Gastroesophageal sphincter (tissue), 4 donors: ENCODE results near the gene POU2AF1. TPM values are rescaled to one million over a fixed set of nuclear protein-coding genes. Genes with fewer than 3 reads are reported as not detected.
"Not testable (repeated sequence)": the region's sequence is repeated elsewhere in the genome, so short reads cannot be mapped to it uniquely, and the experiment has no call there.

Source experiments
- ATAC-seq: fragments of 150-250 bp; one replicate; pipeline ENCODE4 v1.9.1; 2016; ENCODE audit warnings: mild to moderate bottlenecking, moderate library complexity
- H3K27ac ChIP-seq, 4 donors: fragments of 200-600 bp; sonication (generic) in 3 of 4; 1 replicate in 3 of 4; 2 replicates in 1 of 4; pipeline ENCODE4 v1.5.1; 2016 to 2019
- H3K27me3 ChIP-seq: fragments of 200-600 bp; sonication (generic); one replicate; pipeline ENCODE4 v1.5.1; 2019
- H3K36me3 ChIP-seq, 2 donors: fragments of 200-600 bp; sonication (generic); one replicate each; pipeline ENCODE4 v1.5.1; 2019; ENCODE audit warnings: control low read depth in 1 of 2
- H3K4me1 ChIP-seq, 3 donors: fragments of 200-600 bp; sonication (generic); 1 replicate in 2 of 3; 2 replicates in 1 of 3; pipeline ENCODE4 v1.5.1; 2016 to 2019; ENCODE audit warnings: control low read depth in 2 of 3
- H3K4me3 ChIP-seq, 2 donors: fragments of 200-600 bp; sonication (generic); one replicate each; pipeline ENCODE4 v1.5.1; 2019; ENCODE audit warnings: mild to moderate bottlenecking in 1 of 2, moderate library complexity in 1 of 2
- H3K9me3 ChIP-seq, 3 donors: fragments of 200-600 bp; sonication (generic); one replicate each; pipeline ENCODE4 v1.5.1; 2017 to 2019; ENCODE audit warnings: control low read depth in 2 of 3
- CTCF ChIP-seq, 4 experiments: fragments of 200-600 bp in 2 of 4; fragments of 450-650 bp in 2 of 4; sonication (generic) in 1 of 4; IDR thresholded peaks; one replicate each; pipeline ENCODE4 v1.5.1; 2017 to 2019; ENCODE audit warnings: antibody characterized with exemption in 4 of 4, mild to moderate bottlenecking in 2 of 4, moderate library complexity in 2 of 4
- EP300 ChIP-seq: sonication (generic); formaldehyde crosslinking; IDR thresholded peaks from one replicate; pipeline ENCODE4 v1.6.1; 2017; ENCODE audit warnings: antibody characterized with exemption, mild to moderate bottlenecking
- POLR2A ChIP-seq, 2 donors: fragments of 450-650 bp; IDR thresholded peaks; one replicate each; pipeline ENCODE4 v1.6.1; 2017; ENCODE audit warnings: antibody characterized with exemption in 2 of 2, mild to moderate bottlenecking in 2 of 2, moderate library complexity in 1 of 2
- POLR2AphosphoS5 ChIP-seq: sonication (generic); formaldehyde crosslinking; IDR thresholded peaks from one replicate; pipeline ENCODE4 v1.6.1; 2017; ENCODE audit warnings: antibody characterized with exemption
- WGBS, 2 donors: methylation state at CpG; one replicate each; pipeline ENCODE4 v1.1.5; 2018; ENCODE audit warnings: low coverage in 1 of 2; 5-methylcytosine and 5-hydroxymethylcytosine counted together
- total RNA-seq, 4 donors: library from RNA; depleted of rRNA; stranded (reverse); fragments of >200 nt; gene quantifications; one replicate each; pipeline ENCODE4 v1.1.0, GENCODE V29; 2016

POU2AF1 gene
- total RNA-seq, 4 donors from 2014 or later = 0.10 TPM; not detected in 3

GRCh38 chr11:111406091-111406490, 27.0 kb upstream of the POU2AF1 start:
- Histone ChIP-seq H3K36me3 (no peaks in the 10 kb centered on the region), H3K27ac (no peak overlapping the region), H3K4me3 (no peak overlapping the region), H3K9me3 (no peaks in the 10 kb centered on the region), H3K4me1 (no peaks in the 10 kb centered on the region), H3K27me3 (no peaks in the 10 kb centered on the region)
- no peak for ATAC-seq
- no peak for TF ChIP-seq EP300
- TF ChIP-seq CTCF (IDR thresholded peaks at IDR 0.05) = no peak
- no peak for TF ChIP-seq POLR2A (IDR thresholded peaks at IDR 0.05)
- no peak for TF ChIP-seq POLR2AphosphoS5
- 40% methylated on average over 2 of the region's 2 CpGs; no CpG with 5 or more reads in 1 of the 2 donors for WGBS, 2 donors

GRCh38 chr11:111405551-111405950, 26.5 kb upstream of the POU2AF1 start:
- H3K9me3 ChIP-seq = no peaks in the 10 kb centered on the region
- no peak for ATAC-seq
- no peaks in the 10 kb centered on the region for H3K4me1 ChIP-seq
- no peaks in the 10 kb centered on the region for H3K27me3 ChIP-seq
- no peaks in the 10 kb centered on the region for H3K36me3 ChIP-seq
- no peak overlapping the region for H3K4me3 ChIP-seq
- no peak for TF ChIP-seq CTCF (IDR thresholded peaks at IDR 0.05)
- no peak for TF ChIP-seq POLR2AphosphoS5
- TF ChIP-seq POLR2A (IDR thresholded peaks at IDR 0.05) = no peak
- no peak for TF ChIP-seq EP300
- WGBS, 2 donors = 96 to 100% methylated on average over 1 to 2 of the region's 2 CpGs
- no peak overlapping the region for H3K27ac ChIP-seq

GRCh38 chr11:111403051-111403726, 24.1 kb upstream of the POU2AF1 start:
- Histone ChIP-seq H3K4me3 (no peak overlapping the region), H3K36me3 (no peaks in the 10 kb centered on the region), H3K4me1 (no peaks in the 10 kb centered on the region), H3K9me3 (no peaks in the 10 kb centered on the region), H3K27ac (no peak overlapping the region), H3K27me3 (no peaks in the 10 kb centered on the region)
- WGBS, 2 donors = 93 to 94% methylated on average over 3 of the region's 3 CpGs
- no peak for ATAC-seq
- TF ChIP-seq POLR2AphosphoS5 (no peak), CTCF (IDR thresholded peaks at IDR 0.05) (no peak), EP300 (no peak), POLR2A (IDR thresholded peaks at IDR 0.05) (no peak)

- no peaks in the 10 kb centered on the region for H3K9me3 ChIP-seq
- ATAC-seq = no peak
These were observed 23.3 kb upstream of the POU2AF1 start for GRCh38 chr11:111402411-111402810.

GRCh38 chr11:111401957-111402356, 22.9 kb upstream of the POU2AF1 start:
- not testable (repeated sequence) for H3K4me1 ChIP-seq, ATAC-seq, H3K4me3 ChIP-seq, H3K9me3 ChIP-seq, H3K27ac ChIP-seq, H3K36me3 ChIP-seq, H3K27me3 ChIP-seq
- 83% methylated on average over 2 to 3 of the region's 3 CpGs for WGBS, 2 donors

More at GRCh38 chr11:111402411-111402810, 23.3 kb upstream of the POU2AF1 start:
- TF ChIP-seq POLR2A (IDR thresholded peaks at IDR 0.05) (no peak), POLR2AphosphoS5 (no peak), EP300 (no peak), CTCF (IDR thresholded peaks at IDR 0.05) (no peak)
- Histone ChIP-seq H3K36me3 (no peaks in the 10 kb centered on the region), H3K27me3 (no peaks in the 10 kb centered on the region), H3K4me1 (no peaks in the 10 kb centered on the region), H3K27ac (no peak overlapping the region), H3K4me3 (no peak overlapping the region)
- 67% methylated on average over 2 of the region's 3 CpGs; no CpG with 5 or more reads in 1 of the 2 donors for WGBS, 2 donors
